Keratinocyte (primary cell): ENCODE results near the gene SOX1. TPM values are rescaled to one million over a fixed set of nuclear protein-coding genes. Genes with fewer than 3 reads are reported as not detected.

Source experiments
- DNase-seq: peaks from one replicate; pipeline ENCODE4 v3.0.0-alpha.2; 2011; ENCODE audit warnings: low read depth, missing footprints, low spot score
- FAIRE-seq: peaks from 2 replicates; lab custom pipeline; 2011; peaks lifted over from hg19 to GRCh38; lab: Jason Lieb, UNC
- H2AFZ ChIP-seq: 2 replicates; pipeline ENCODE4 v1.6.0; 2012; ENCODE audit warnings: low read length, control low read depth, inconsistent platforms; ENCODE audit not compliant: control insufficient read depth
- H3K27ac ChIP-seq: 2 replicates; pipeline ENCODE4 v1.5.1; 2011; ENCODE audit warnings: low read length; ENCODE audit not compliant: control insufficient read depth, insufficient read depth
- H3K27me3 ChIP-seq: 3 replicates; pipeline ENCODE4 v1.6.0; 2011; ENCODE audit warnings: low read length; ENCODE audit not compliant: control insufficient read depth, insufficient read depth; ENCODE audit errors: extremely low read depth
- H3K36me3 ChIP-seq, 2 experiments: 2 replicates in 1 of 2; 3 replicates in 1 of 2; pipeline ENCODE4 v1.5.1; 2011; ENCODE audit warnings: low read length in 2 of 2, mild to moderate bottlenecking in 1 of 2; ENCODE audit not compliant: control insufficient read depth in 2 of 2, insufficient read depth in 2 of 2; ENCODE audit errors: extremely low read depth in 1 of 2
- H3K4me1 ChIP-seq: 3 replicates; pipeline ENCODE4 v1.5.1; 2011; ENCODE audit warnings: low read length; ENCODE audit not compliant: control insufficient read depth, insufficient read depth; ENCODE audit errors: extremely low read depth
- H3K4me2 ChIP-seq: 3 replicates; pipeline ENCODE4 v1.6.0; 2011; ENCODE audit warnings: low read depth, low read length; ENCODE audit not compliant: control insufficient read depth, insufficient read depth; ENCODE audit errors: extremely low read depth
- H3K4me3 ChIP-seq, 3 experiments: fragments of 200-600 bp in 1 of 3; sonication (generic) in 1 of 3; 2 replicates in 2 of 3; 3 replicates in 1 of 3; pipeline ENCODE4 v1.5.1; 2011 to 2016; ENCODE audit warnings: low read length in 3 of 3, mild to moderate bottlenecking in 3 of 3, control low read depth in 2 of 3, inconsistent platforms in 1 of 3, low read depth in 1 of 3, mixed read lengths in 1 of 3, mixed run types in 1 of 3, moderate library complexity in 1 of 3; ENCODE audit not compliant: control insufficient read depth in 2 of 3, insufficient read depth in 2 of 3; ENCODE audit errors: extremely low read depth in 1 of 3
- H3K79me2 ChIP-seq: 2 replicates; pipeline ENCODE4 v1.6.0; 2012; ENCODE audit warnings: low read length; ENCODE audit not compliant: control insufficient read depth, insufficient read depth
- H3K9ac ChIP-seq: 3 replicates; pipeline ENCODE4 v1.6.0; 2011; ENCODE audit warnings: low read length; ENCODE audit not compliant: control insufficient read depth, insufficient read depth; ENCODE audit errors: extremely low read depth
- H3K9me1 ChIP-seq: 3 replicates; pipeline ENCODE4 v1.6.0; 2011; ENCODE audit warnings: low read length; ENCODE audit not compliant: control insufficient read depth, insufficient read depth; ENCODE audit errors: extremely low read depth
- H3K9me3 ChIP-seq: 2 replicates; pipeline ENCODE4 v1.5.1; 2012; ENCODE audit warnings: low read depth, low read length; ENCODE audit not compliant: control insufficient read depth
- H4K20me1 ChIP-seq: 3 replicates; pipeline ENCODE4 v1.6.0; 2011; ENCODE audit warnings: low read length; ENCODE audit not compliant: control insufficient read depth, insufficient read depth; ENCODE audit errors: extremely low read depth
- CTCF ChIP-seq, 3 experiments: IDR thresholded peaks in 1 of 3; conservative IDR thresholded peaks in 1 of 3; optimal IDR thresholded peaks in 1 of 3; 2 replicates in 2 of 3; 3 replicates in 1 of 3; pipeline versions ENCODE3 to v1.5.1; 2011; ENCODE audit warnings: low read length in 3 of 3, mild to moderate bottlenecking in 3 of 3, moderate library complexity in 2 of 3, control low read depth in 1 of 3, inconsistent platforms in 1 of 3; ENCODE audit not compliant: insufficient read depth in 2 of 3; ENCODE audit errors: extremely low read depth in 1 of 3
- EZH2 ChIP-seq: IDR thresholded peaks from one replicate; pipeline ENCODE4 v1.6.1; 2012; ENCODE audit warnings: inconsistent platforms, mild to moderate bottlenecking, low read length, moderate library complexity
- dilution Hi-C: fragments of 300-500 bp; cut with MboI; formaldehyde crosslinking; loops from one replicate; pipeline ENCODE4 v1.7.0; 2020; ENCODE audit warnings: low sequenced_read_pairs; ENCODE audit not compliant: extremely low pct_ligation_motif_present
- polyA plus RNA-seq, 5 experiments: library from polyadenylated mRNA; depleted of rRNA in 3 of 5; stranded (reverse) in 3 of 5; stranded (forward) in 1 of 5; unstranded in 1 of 5; fragments of >200 nt; gene quantifications; 1 replicate in 1 of 5; 2 replicates in 3 of 5; 3 replicates in 1 of 5; pipeline versions ENCODE4 v1.2.1 to v1.2.3, GENCODE V29; 2011 to 2012; ENCODE audit warnings: missing spikeins in 2 of 5, low read depth in 1 of 5, low replicate concordance in 1 of 5

Gene SOX1
- polyA plus RNA-seq, 1 donor (not counting 4 experiments of a cell fraction or from before 2014, with no cell fraction given): not detected

- TF ChIP-seq CTCF (optimal IDR thresholded peaks at IDR 0.05 in 1 of 3, IDR thresholded peaks at IDR 0.05 in 1 of 3, conservative IDR thresholded peaks at IDR 0.05 in 1 of 3; ENCODE audit: extremely low read depth in 1 of 3, insufficient read depth in 2 of 3, low read length in 3 of 3) (no peak), EZH2 (no peak)
- Histone ChIP-seq H3K79me2 (no peaks in the 10 kb centered on the region), H3K36me3 (no peaks in the 10 kb centered on the region), H3K27me3 (peaks cover 34% of the 10 kb centered on the region), H2AFZ (no peak overlapping the region), H3K4me1 (no peaks in the 10 kb centered on the region), H3K9me3 (no peaks in the 10 kb centered on the region), H3K4me3 (no peak overlapping the region), H3K27ac (no peak overlapping the region), H3K4me2 (no peak overlapping the region), H3K9ac (no peak overlapping the region), H4K20me1 (no peaks in the 10 kb centered on the region), H3K9me1 (no peaks in the 10 kb centered on the region)
- dilution Hi-C loops: no loop called here
- FAIRE-seq: no peak
- DNase-seq: no peak
Observed at GRCh38 chr13:112078216-112078615, 11.3 kb downstream of the SOX1 start.

- Histone ChIP-seq H3K9me1 (no peaks in the 10 kb centered on the region), H2AFZ (no peak overlapping the region), H3K36me3 (no peaks in the 10 kb centered on the region), H3K4me1 (no peaks in the 10 kb centered on the region), H3K9ac (no peak overlapping the region), H3K4me3 (no peak overlapping the region), H3K9me3 (no peaks in the 10 kb centered on the region), H4K20me1 (no peaks in the 10 kb centered on the region), H3K27ac (no peak overlapping the region), H3K27me3 (peaks cover 26% of the 10 kb centered on the region), H3K4me2 (no peak overlapping the region), H3K79me2 (no peaks in the 10 kb centered on the region)
- no peak for DNase-seq
- dilution Hi-C loops: no loop called here
- TF ChIP-seq CTCF (optimal IDR thresholded peaks at IDR 0.05 in 1 of 3, IDR thresholded peaks at IDR 0.05 in 1 of 3, conservative IDR thresholded peaks at IDR 0.05 in 1 of 3; ENCODE audit: extremely low read depth in 1 of 3, insufficient read depth in 2 of 3, low read length in 3 of 3) (no peak), EZH2 (no peak)
- no peak for FAIRE-seq
Observed at GRCh38 chr13:112078879-112079531, 12.1 kb downstream of the SOX1 start.
